ENCODE results near the gene ARSA. TPM values are rescaled to one million over a fixed set of nuclear protein-coding genes. Genes with fewer than 3 reads are reported as not detected.

The ARSA gene
- total RNA-seq = 13.9 and 16.4 TPM in 2 replicates

DNA sequence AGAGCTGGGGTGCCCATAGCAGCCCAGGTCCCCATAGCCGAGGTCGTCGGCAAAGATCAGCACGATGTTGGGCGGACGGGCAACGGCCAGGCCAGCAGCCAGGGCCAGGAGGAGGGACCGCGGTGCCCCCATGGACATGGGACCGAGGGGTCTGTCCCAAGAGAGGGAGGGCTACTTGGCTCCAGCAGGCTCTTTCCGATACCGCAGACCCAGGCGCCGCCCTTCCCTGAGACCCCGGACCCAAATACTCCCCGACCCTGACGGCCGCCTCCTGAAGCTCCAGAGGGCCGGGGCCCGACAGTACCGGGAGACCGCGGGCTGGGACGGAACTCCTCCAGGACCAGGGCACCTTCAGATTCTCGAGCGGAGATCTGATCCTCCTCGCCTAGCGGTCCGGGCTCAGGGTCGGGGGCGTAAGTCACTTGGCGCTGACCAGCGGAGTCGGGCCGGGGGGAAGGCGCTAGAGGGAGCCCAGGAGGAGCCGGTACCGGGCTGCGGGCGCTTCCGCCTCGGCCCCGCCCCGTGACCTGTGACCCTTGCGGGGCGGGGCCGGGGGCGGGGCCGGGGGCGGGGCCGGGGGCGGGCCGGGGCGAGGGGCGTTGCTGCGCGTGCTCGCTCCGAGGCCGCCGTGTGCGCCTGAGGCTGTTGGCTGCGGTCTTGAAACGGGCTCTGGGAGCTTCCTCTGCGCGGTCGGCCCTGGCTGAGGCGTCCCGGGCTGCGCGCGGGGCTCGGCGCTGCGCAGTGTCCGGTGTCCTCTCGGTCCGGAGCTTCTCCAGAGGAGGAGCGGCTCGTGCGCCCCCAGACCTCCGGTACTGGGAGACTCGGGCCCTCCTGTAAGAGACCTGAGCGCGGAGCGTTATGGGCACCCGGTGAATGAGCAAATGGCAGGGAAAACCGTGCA is at the start of gene ARSA:
Gene ARSA (minus strand): TSS at position 511 of the 901 bp plus-strand sequence. CDS start 373 bp downstream, at position 138.

DNA sequence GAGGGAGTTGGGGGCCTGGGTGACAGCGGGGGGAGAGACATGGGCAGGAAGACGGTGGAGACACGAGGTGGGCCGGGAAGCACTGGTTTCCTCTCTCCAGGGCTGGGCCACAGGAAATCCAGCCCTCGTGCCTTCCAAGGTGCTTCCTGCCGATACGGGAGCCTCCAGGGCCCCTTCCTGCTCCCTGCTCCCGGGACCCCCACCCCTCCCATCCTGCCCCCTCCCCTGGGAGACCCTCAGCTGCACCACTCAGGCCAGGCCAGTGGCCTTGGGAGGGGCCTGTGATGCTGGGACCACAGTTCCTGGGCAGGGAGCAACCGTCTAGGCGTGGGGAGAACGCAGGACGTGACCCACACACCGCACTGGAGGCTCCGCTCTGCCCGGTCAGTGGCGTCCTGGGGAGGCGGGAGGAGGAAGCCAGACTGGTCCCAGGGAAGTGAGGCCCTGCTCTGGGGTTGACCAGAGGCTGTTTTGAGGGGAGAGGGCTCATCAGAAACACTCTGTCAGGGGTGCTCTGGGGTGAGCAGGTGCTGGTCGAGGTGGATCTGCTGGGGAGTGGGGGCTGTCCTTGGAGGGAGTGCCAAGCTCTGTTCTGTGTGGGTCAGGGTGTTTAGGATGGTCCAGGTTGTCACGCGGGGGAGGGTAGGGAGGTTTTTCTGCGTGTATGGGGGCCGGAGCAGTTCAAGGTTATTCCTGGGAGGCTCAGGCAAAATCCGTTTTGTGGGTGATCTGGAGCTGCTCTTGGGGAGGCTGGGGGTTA is 44.7 kb upstream of the ARSA start, which contains the start of gene SHANK3:
Gene SHANK3 (plus strand): TSS at position 353 of the 760 bp plus-strand sequence.

DNA sequence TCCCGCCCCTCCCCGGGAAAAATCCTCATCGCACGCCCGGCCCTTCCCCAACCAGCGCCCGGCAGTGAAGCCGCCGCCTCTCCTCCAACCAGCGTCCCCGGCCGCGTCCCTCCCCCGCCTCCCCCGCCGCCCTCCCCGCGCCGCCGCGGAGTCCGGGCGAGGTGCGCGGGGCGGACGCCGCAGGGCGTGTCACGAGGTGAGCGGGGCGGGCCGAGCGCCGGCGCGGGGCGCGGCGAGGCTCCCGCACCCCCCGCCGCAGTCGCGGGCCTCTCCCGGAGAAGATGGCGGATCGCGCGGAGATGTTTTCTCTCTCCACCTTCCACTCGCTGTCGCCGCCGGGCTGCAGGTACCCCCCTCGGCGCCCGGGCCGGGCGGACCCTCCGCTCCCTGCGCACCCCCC is 27.4 kb downstream of the ARSA start, which contains the start of gene MAPK8IP2:
Gene MAPK8IP2 (plus strand): TSS at position 256 of the 400 bp plus-strand sequence. CDS start 26 bp downstream, at position 282.

DNA sequence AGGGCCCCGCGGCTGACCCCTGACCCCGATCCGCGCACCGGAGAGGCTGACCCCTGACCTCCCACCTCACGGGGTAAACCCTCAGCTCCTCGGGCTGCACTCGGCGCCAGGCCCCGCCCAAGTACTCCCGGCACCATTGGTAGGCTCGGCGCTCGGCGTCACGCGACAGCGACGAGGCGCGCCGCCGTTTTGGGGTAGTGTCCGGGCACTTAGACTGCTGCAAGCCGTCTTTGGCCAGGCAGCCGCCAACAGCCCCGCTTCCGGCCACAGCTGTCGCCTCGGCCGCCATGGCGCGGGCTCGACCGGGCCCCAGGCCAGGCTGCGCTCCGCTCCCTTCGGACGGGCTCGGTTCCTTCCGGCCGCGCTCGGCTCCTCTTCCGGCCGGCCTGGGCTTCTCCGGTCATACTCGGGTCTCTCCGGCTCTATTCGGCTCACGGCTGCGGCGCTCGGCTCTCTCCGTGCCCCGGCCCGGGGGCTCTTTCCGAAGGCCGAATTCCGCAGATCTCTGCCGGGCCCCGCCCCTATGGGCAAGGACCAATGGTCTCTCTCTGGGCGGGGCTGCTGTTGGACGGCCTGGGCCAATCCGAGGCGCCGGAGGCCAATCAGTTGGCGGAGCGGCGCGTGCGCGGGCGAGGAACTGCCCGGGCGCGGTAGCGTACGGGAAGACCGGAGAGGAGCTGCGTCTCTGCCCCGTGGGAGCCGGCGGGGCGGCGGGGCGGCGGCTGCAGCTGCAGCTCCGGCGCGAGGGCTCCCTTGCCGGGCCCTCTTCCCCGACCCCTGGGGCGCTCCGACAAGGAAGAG is 45.3 kb downstream of the ARSA start, which contains the start of gene CHKB:
Gene CHKB (minus strand): TSS at position 357 of the 801 bp plus-strand sequence. CDS start 68 bp downstream, at position 289.

DNA sequence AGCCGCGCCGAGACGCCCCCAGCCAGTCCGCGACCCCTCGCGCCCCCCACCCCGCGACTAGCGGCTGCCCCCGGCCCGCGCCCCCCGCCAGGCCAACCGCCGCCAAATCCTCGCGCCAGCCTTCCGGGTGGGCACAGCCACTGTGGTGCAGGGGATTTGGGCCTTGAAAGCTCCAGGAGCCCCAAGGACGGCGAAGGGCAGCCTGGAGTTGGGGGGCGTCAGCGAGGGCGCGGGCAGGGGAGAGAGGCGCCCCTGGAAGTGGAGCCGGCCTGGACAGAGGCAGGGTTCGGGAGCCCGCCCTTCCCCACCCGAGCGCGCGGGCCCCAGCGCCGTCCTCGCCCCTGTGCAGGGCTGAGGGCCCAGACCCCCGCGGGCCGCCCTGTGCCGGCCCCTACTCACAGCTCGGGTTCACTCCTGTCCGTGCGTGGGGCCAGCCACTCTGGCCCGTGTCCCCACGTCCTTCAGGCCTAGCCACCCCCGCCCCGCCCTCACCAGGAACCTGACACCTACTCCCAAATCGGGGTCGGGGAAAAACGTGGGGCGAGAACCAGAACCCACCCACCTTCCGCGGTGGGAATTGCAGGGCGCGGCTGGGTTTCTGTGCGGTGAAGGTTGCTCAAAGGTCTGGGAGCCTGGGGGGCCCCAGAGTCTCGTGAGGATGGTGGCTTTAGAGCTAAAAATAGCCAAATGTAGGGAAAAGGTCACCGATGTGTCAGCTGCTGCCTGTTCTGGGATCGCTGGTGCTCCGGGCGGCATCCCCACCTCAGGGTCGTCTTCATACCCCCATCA is 49.8 kb downstream of the ARSA start, which contains the start of gene CPT1B:
Gene CPT1B (minus strand): TSS at position 441 of the 789 bp plus-strand sequence. CDS start 512 bp downstream, outside the sequence.

Other genes with a start within 250 kb of the ARSA start
- 54.6 and 79.1 TPM in 2 replicates for gene SBF1, start 153.1 kb downstream of the ARSA start, total RNA-seq
- 1.4 and 2.4 TPM in 2 replicates for gene ADM2, start 146.6 kb downstream of the ARSA start, total RNA-seq
- gene MIOX, start 141.3 kb downstream of the ARSA start, total RNA-seq = not detected in 2 replicates
- 20.9 and 28.4 TPM in 2 replicates for gene LMF2, start 120.5 kb downstream of the ARSA start, total RNA-seq
- gene NCAPH2, start 119.9 kb downstream of the ARSA start, total RNA-seq = 17.1 and 18.6 TPM in 2 replicates
- gene SCO2, start 102.6 kb downstream of the ARSA start, total RNA-seq = 0.57 and 1.6 TPM in 2 replicates
- gene TYMP, start 98.1 kb downstream of the ARSA start, total RNA-seq = 15.7 and 26.9 TPM in 2 replicates
- gene KLHDC7B, start 82.3 kb downstream of the ARSA start, total RNA-seq = 0.28 TPM in 2 replicates
- gene SYCE3, start 65.2 kb downstream of the ARSA start, total RNA-seq = 0.37 and 0.85 TPM in 2 replicates
- gene CPT1B, start 49.7 kb downstream of the ARSA start, total RNA-seq = 1.00 and 2.3 TPM in 2 replicates
- 16.6 and 19.3 TPM in 2 replicates for gene CHKB, start 45.3 kb downstream of the ARSA start, total RNA-seq
- 0.28 TPM in 2 replicates for gene MAPK8IP2, start 27.4 kb downstream of the ARSA start, total RNA-seq
- gene SHANK3, start 44.7 kb upstream of the ARSA start, total RNA-seq = 0.57 and 0.74 TPM in 2 replicates
- not detected in 2 replicates for gene ACR, start 110.1 kb upstream of the ARSA start, total RNA-seq
- 5.5 and 7.5 TPM in 2 replicates for gene RABL2B, start 155.5 kb upstream of the ARSA start, total RNA-seq